ENCODE results near the gene PIGQ.
"Not testable (repeated sequence)": the region's sequence is repeated elsewhere in the genome, so short reads cannot be mapped to it uniquely, and the experiment has no call there.

The PIGQ gene

GRCh38 chr16:585351-585750, 15.6 kb downstream of the PIGQ start:
- FAIRE-seq = no peak
- DNase-seq (ENCODE audit: low spot score) = peak; percentile 5

GRCh38 chr16:586047-586644, 16.4 kb downstream of the PIGQ start:
- FAIRE-seq = no peak
- no peak for DNase-seq (ENCODE audit: low spot score)

GRCh38 chr16:586645-587590, 17.1 kb downstream of the PIGQ start:
- FAIRE-seq = no peak

GRCh38 chr16:588639-588888, 18.8 kb downstream of the PIGQ start:
- peak; percentile 58 for DNase-seq (ENCODE audit: low spot score)
- FAIRE-seq = no peak

More at GRCh38 chr16:586645-587590, 17.1 kb downstream of the PIGQ start:
- no peak for DNase-seq (ENCODE audit: low spot score)

- FAIRE-seq = no peak
- DNase-seq (ENCODE audit: low spot score) = peak; percentile 87
Measured at GRCh38 chr16:588889-589657, 19.3 kb downstream of the PIGQ start.

- DNase-seq (ENCODE audit: low spot score) = peak; percentile 92
- FAIRE-seq = no peak
Measured at GRCh38 chr16:589658-590187, 20.0 kb downstream of the PIGQ start, which contains the start of gene RAB40C. Gene RAB40C (plus strand): TSS chr16:590066. CDS start chr16:590292, 226 bp downstream.

- FAIRE-seq (no peak), DNase-seq (ENCODE audit: low spot score) (no peak)
Measured at GRCh38 chr16:590188-590814, 20.5 kb downstream of the PIGQ start.

- DNase-seq (ENCODE audit: low spot score) (no peak), FAIRE-seq (no peak)
Measured at GRCh38 chr16:590815-591200, 21.0 kb downstream of the PIGQ start.

- FAIRE-seq (no peak), DNase-seq (ENCODE audit: low spot score) (no peak)
Measured at GRCh38 chr16:591231-591630, 21.5 kb downstream of the PIGQ start.

- no peak for FAIRE-seq
Measured at GRCh38 chr16:591892-592517, 22.2 kb downstream of the PIGQ start.

GRCh38 chr16:592518-593306, 22.9 kb downstream of the PIGQ start:
- DNase-seq (ENCODE audit: low spot score) = no peak
- no peak for FAIRE-seq

More at GRCh38 chr16:591892-592517, 22.2 kb downstream of the PIGQ start:
- DNase-seq (ENCODE audit: low spot score) = no peak

GRCh38 chr16:593406-593805, 23.6 kb downstream of the PIGQ start:
- FAIRE-seq (no peak), DNase-seq (ENCODE audit: low spot score) (no peak)

- FAIRE-seq = no peak
Measured at GRCh38 chr16:593807-594206, 24.0 kb downstream of the PIGQ start.

GRCh38 chr16:595094-595528, 25.3 kb downstream of the PIGQ start:
- DNase-seq (ENCODE audit: low spot score) (no peak), FAIRE-seq (no peak)

More at GRCh38 chr16:593807-594206, 24.0 kb downstream of the PIGQ start:
- DNase-seq (ENCODE audit: low spot score) = no peak

GRCh38 chr16:595942-596735, 26.4 kb downstream of the PIGQ start:
- no peak for DNase-seq (ENCODE audit: low spot score)
- FAIRE-seq = no peak

- DNase-seq (ENCODE audit: low spot score) (no peak), FAIRE-seq (no peak)
Measured at GRCh38 chr16:596736-597060, 26.9 kb downstream of the PIGQ start.

GRCh38 chr16:597655-598054, 27.9 kb downstream of the PIGQ start:
- FAIRE-seq; DNase-seq (ENCODE audit: low spot score): not testable (repeated sequence)

- DNase-seq (ENCODE audit: low spot score) (no peak), FAIRE-seq (no peak)
Measured at GRCh38 chr16:598823-599739, 29.3 kb downstream of the PIGQ start.

Data from RCC 7860 (cell line).